Coronary artery (tissue), 2 donors: Measurements from ENCODE around the gene DPF3.

Experiments
- DNase-seq: peaks from one replicate; pipeline ENCODE4 v3.0.0-alpha.2; 2017; ENCODE audit warnings: low spot score
- H3K27ac ChIP-seq, 2 donors: fragments of 200-600 bp; sonication (generic); one replicate each; pipeline ENCODE4 v1.5.1; 2016 to 2019
- H3K4me3 ChIP-seq: fragments of 200-600 bp; sonication (generic); 2 replicates; pipeline ENCODE4 v1.5.1; 2016; ENCODE audit warnings: mild to moderate bottlenecking, moderate library complexity
- TF ChIP-seq, protein P1 (sequence below): fragments of 200-600 bp; sonication (generic); IDR thresholded peaks from one replicate; pipeline ENCODE4 v1.5.1; 2019; ENCODE audit warnings: antibody characterized with exemption

Gene DPF3

DNA sequence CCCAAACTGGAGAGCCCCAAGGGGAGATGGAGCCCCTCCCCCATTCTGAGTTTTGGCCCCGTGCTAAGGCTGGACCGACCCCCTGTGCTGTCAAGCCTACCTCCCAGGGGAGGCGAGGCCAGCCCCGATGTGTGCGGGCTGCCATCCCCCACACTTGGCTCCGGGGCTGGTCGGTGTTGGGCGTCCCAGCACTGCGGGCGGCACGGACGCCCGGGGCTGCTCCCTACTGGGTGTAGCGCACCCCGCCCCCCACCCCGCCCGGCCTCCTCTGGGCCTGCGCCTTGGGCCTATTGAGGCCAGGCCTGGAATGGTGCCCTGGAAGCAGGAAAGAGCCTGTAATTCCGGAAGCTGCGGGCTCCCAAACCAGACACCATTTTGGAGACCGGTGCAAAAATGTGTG is 35.0 kb upstream of the DPF3 start:
- H3K27ac ChIP-seq, result no peak overlapping the region
- TF ChIP-seq, protein P1, sequence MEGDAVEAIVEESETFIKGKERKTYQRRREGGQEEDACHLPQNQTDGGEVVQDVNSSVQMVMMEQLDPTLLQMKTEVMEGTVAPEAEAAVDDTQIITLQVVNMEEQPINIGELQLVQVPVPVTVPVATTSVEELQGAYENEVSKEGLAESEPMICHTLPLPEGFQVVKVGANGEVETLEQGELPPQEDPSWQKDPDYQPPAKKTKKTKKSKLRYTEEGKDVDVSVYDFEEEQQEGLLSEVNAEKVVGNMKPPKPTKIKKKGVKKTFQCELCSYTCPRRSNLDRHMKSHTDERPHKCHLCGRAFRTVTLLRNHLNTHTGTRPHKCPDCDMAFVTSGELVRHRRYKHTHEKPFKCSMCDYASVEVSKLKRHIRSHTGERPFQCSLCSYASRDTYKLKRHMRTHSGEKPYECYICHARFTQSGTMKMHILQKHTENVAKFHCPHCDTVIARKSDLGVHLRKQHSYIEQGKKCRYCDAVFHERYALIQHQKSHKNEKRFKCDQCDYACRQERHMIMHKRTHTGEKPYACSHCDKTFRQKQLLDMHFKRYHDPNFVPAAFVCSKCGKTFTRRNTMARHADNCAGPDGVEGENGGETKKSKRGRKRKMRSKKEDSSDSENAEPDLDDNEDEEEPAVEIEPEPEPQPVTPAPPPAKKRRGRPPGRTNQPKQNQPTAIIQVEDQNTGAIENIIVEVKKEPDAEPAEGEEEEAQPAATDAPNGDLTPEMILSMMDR, result no peak
- no peak for DNase-seq
- no peak overlapping the region for H3K4me3 ChIP-seq

DNA sequence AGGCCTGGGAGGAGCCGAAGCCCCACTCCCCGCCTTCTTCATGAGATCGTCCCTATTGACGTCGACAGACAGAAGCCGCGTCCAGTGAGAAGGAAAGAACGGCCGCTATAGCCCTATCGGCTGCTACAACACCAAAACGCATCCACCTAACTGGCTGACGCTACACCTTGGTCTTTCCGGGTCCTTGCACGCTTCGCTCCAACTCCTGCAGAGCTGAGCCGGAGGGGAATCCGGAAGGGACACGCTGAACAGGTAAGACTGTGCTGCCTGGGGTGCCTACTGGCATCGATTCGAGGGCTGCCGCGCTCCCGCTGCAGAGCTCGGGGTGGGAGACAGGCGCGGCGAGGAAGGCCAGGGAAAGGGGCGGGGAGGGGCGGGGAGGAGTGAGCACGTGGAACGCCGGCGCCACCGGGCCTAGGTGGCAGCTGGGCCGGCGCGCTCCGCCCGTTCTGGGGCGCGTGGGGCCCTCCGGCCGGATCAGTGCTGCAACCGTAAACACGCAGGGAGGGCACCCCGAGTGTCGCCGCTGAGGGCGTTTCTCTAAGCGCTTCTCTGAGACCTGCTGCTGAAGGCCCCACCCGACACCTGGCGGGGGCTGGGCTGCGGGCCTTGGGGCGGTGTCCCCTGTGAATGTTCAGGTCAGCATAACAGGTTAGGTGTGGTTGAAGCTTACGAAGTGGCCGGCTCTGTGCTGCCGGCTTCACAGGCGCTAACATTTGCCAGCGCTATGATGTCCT is 32.6 kb upstream of the DPF3 start, which contains the start of gene DCAF4:
Gene DCAF4, plus strand, starts transcription at position 173 of the 737 bp plus-strand sequence. CDS start 11,515 bp downstream, outside the sequence.
- Histone ChIP-seq H3K27ac (peak within 1 kb of the TSS; percentile 61 to 81), H3K4me3 (peak within 1 kb of the TSS; percentile 98)
- peak; percentile 98 for DNase-seq
- TF ChIP-seq, protein P1, result no peak

DNA sequence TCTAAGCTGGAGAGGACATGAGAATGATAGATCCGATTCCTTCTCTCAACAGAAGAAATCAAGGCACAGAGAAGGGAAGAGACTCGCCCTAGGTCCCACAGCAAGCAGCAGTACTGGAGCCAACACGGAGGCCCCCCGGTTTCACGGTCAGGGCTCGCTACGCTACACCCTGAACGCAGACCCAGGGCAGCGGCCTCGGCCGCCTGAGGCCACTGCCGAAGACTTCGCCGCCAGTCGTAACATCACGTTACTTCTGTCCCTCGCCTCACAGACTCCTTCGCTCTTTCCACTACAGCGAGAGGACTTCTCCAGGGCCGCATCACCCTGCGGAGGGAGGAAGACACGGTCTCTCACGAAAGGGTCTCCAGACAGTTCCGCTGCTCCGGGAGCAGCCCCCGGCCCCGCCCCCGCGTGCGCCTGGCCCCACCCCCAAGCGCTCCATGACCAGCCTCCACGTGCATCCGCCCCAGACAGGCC is 32.0 kb upstream of the DPF3 start:
- TF ChIP-seq, protein P1, result no peak
- DNase-seq, result no peak
- Histone ChIP-seq H3K27ac (peak overlapping the region; percentile 54 to 61), H3K4me3 (peak overlapping the region; percentile 98)

DNA sequence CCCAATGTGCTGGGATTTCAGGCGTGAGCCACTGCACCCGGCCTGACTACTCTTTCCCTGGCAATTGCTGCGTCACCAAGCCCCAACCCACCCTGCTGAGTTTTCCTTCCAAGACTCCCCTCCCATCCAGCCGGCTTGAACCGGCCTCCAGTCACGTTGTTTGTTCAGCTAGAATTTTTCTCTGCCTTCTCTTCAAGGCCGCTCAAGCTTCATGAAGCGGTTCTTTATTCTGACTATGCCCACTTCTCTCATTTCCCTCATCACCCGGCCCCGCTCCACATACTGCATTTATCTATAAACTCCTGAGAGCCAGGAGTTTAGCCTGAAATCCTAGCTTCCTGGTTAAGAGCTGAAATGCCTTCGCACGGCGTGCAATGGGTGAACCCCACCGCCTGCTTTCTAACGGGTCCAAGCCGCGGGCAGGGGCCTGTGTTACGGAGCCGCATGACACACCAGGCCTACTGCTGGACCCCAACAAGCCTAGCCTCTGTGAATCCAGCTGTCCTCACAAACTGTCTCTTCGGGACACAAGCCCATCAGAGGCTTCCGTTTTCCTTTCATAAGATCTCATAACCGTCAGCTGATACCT is 31.4 kb upstream of the DPF3 start:
- peak overlapping the region; percentile 54 to 61 for H3K27ac ChIP-seq
- no peak for DNase-seq
- TF ChIP-seq, protein P1, result no peak
- peak overlapping the region; percentile 98 for H3K4me3 ChIP-seq

DNA sequence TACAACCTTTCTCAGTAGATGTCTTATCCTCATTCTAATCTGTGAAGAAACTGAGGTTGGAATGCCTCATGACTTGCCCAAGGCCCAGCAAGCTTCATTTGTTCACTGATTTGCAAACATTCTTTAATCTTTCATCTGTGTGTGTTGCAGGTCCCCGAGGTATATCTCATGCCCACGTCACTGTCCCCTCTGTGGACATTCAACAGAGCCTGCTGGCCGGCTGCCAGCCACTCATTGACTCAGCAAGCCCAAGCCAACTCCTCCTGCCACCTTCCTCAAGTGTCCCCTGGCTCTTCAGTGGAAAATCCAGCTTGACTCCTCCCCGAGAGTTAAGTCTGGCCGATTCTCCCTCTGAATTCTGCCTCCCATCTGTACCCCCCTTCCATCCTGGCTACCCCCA is 30.4 kb upstream of the DPF3 start:
- TF ChIP-seq, protein P1, result no peak
- no peak overlapping the region for H3K4me3 ChIP-seq
- DNase-seq, result no peak
- no peak overlapping the region for H3K27ac ChIP-seq

DNA sequence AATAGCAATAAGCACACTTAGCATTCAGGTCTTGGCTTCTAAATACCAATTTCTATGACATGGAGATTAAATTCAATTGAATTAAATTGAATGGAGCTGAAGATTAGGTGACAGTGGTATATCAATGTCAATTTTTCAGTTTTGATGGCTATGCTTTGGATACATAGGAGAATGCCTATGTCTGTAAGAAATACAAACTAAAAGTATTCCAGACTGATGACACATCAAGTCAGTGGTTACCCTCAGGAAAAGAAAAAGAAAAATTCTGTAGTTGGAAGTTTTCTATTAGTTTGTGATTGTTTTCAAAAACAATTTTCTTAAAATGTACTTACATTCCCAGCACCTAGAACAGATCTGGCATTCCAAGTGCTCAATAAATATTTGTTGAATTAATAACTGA is 27.5 kb upstream of the DPF3 start:
- Histone ChIP-seq H3K27ac (no peak overlapping the region), H3K4me3 (no peak overlapping the region)
- DNase-seq, result no peak
- TF ChIP-seq, protein P1, result no peak

DNA sequence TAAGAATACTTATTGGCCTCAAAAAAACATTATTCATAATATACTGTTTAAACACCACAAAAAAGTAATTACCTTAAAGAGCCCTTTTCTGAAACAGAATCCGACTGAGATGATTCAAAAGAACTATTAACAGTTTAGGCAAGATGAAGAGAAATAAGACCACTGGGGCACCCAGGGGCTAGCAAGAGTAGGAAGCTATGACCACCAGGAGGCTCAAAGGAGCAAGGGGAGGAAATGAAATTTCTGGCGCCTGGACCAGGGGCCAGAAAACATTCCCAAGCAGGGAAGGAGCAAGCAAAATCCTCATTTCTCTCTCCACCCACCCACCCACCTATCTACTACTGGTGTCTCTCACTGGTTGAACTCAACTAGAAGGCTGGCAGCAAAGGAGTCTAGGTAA is 26.1 kb upstream of the DPF3 start:
- no peak overlapping the region for H3K27ac ChIP-seq
- no peak for DNase-seq
- no peak overlapping the region for H3K4me3 ChIP-seq
- TF ChIP-seq, protein P1, result no peak
